Thyroid gland (tissue), 4 donors: Measurements from ENCODE around the gene UBE2D2. TPM values are rescaled to one million over a fixed set of nuclear protein-coding genes. Genes with fewer than 3 reads are reported as not detected.
A peak's percentile ranks its signal among the peaks of the same experiment; 100 is the strongest.

Source experiments
- DNase-seq, 2 donors: peaks; one replicate each; pipeline ENCODE4 v3.0.0-alpha.2; 2019
- H3K27ac ChIP-seq, 3 donors: fragments of 200-600 bp; sonication (generic); 1 replicate in 2 of 3; 2 replicates in 1 of 3; pipeline ENCODE4 v1.5.1; 2016 to 2019; ENCODE audit warnings: mild to moderate bottlenecking in 1 of 3, moderate library complexity in 1 of 3
- H3K27me3 ChIP-seq: fragments of 200-600 bp; sonication (generic); one replicate; pipeline ENCODE4 v1.5.1; 2019
- H3K36me3 ChIP-seq, 2 donors: fragments of 200-600 bp; sonication (generic); one replicate each; pipeline ENCODE4 v1.5.1; 2016 to 2019
- H3K4me1 ChIP-seq, 2 donors: fragments of 200-600 bp; sonication (generic); one replicate each; pipeline ENCODE4 v1.5.1; 2017 to 2019
- H3K4me3 ChIP-seq, 3 donors: fragments of 200-600 bp; sonication (generic); replicated peaks in 1 of 3; 1 replicate in 2 of 3; 2 replicates in 1 of 3; pipeline ENCODE4 v1.5.1; 2016; ENCODE audit warnings: mild to moderate bottlenecking in 1 of 3
- H3K9me3 ChIP-seq: fragments of 200-600 bp; sonication (generic); one replicate; pipeline ENCODE4 v1.5.1; 2017
- CTCF ChIP-seq, 6 experiments: fragments of 200-600 bp in 3 of 6; fragments of 450-650 bp in 3 of 6; sonication (generic) in 3 of 6; IDR thresholded peaks; one replicate each; pipeline ENCODE4 v1.5.1; 2016 to 2019; ENCODE audit warnings: antibody characterized with exemption in 6 of 6, mild to moderate bottlenecking in 2 of 6, inconsistent platforms in 1 of 6, moderate library complexity in 1 of 6
- POLR2A ChIP-seq, 2 donors: fragments of 450-650 bp; IDR thresholded peaks; one replicate each; pipeline ENCODE4 v1.6.1; 2017; ENCODE audit warnings: antibody characterized with exemption in 2 of 2, mild to moderate bottlenecking in 2 of 2, moderate library complexity in 1 of 2
- WGBS, 2 donors: methylation state at CpG; one replicate each; pipeline ENCODE4 v1.1.5; 2017; 5-methylcytosine and 5-hydroxymethylcytosine counted together
- intact Hi-C: fragments of 100-400 bp; cut with DNase I; formaldehyde crosslinking; loops from one replicate; pipeline ENCODE4 v1.15.1; 2023
- total RNA-seq, 4 donors: library from RNA; depleted of rRNA; stranded (reverse); fragments of >200 nt; gene quantifications; one replicate each; pipeline ENCODE4 v1.2.3, GENCODE V29; 2016

UBE2D2 gene
- total RNA-seq, 4 donors from 2014 or later, result 72.4 to 125 (median 99.5) TPM

- no peaks in the 10 kb centered on the region for H3K9me3 ChIP-seq
- H3K4me1 ChIP-seq, result peaks cover 92 to 93% of the 10 kb centered on the region in 2 donors
- 56 to 60% methylated on average over 3 of the region's 3 CpGs for WGBS, 2 donors
- TF ChIP-seq CTCF (IDR thresholded peaks at IDR 0.05), result no peak
- TF ChIP-seq POLR2A (IDR thresholded peaks at IDR 0.05), result no peak
- no peaks in the 10 kb centered on the region for H3K36me3 ChIP-seq
- no peaks in the 10 kb centered on the region for H3K27me3 ChIP-seq
- intact Hi-C loops, result no loop called here
- peak overlapping the region; percentile 95 to 99 (median 95) for H3K27ac ChIP-seq
- DNase-seq, result no peak
- no peak overlapping the region for H3K4me3 ChIP-seq
Observed at GRCh38 chr5:139654464-139654863, 93.3 kb downstream of the UBE2D2 start.

DNA sequence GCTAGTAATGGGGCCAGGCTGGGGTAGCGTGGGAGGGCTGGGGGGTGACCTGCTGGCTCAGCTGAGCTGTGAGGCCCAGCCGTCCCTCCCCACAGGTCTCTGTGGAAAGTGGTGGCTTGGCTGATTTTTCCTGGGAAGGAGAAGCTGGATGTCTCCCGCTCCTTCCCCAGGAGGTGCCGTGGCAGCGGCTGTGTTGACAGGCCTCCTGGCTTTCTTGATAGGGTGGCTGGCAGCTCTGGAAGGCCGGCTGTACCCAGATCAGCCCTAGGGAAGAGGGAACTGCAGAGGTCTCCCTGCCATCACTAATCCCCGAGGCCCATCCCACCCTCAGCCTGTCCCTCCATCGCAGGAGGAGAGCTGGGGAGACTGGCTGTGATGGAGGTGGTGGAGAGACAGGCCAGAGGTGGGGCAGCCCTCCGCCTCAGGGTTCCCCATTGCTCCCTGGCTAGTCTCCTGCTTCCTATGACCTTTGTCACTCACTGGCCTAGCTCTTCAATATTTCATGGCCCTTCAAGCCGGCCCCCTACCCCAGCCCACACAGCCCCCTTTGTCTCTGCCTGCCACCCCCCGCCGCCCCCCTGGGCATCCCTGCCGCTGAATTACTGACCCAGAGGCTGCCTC is 93.8 kb downstream of the UBE2D2 start:
- intact Hi-C loops, result no loop called here
- H3K27ac ChIP-seq, result peak overlapping the region; percentile 95 to 99 (median 95)
- H3K9me3 ChIP-seq, result no peaks in the 10 kb centered on the region
- WGBS, 2 donors, result 73 to 85% methylated on average over 10 to 11 of the region's 13 CpGs
- no peak overlapping the region for H3K4me3 ChIP-seq
- H3K4me1 ChIP-seq, result peaks cover 97 to 98% of the 10 kb centered on the region in 2 donors
- TF ChIP-seq POLR2A (IDR thresholded peaks at IDR 0.05) (no peak), CTCF (IDR thresholded peaks at IDR 0.05) (no peak)
- H3K36me3 ChIP-seq, result no peaks in the 10 kb centered on the region
- H3K27me3 ChIP-seq, result no peaks in the 10 kb centered on the region
- DNase-seq, result no peak

DNA sequence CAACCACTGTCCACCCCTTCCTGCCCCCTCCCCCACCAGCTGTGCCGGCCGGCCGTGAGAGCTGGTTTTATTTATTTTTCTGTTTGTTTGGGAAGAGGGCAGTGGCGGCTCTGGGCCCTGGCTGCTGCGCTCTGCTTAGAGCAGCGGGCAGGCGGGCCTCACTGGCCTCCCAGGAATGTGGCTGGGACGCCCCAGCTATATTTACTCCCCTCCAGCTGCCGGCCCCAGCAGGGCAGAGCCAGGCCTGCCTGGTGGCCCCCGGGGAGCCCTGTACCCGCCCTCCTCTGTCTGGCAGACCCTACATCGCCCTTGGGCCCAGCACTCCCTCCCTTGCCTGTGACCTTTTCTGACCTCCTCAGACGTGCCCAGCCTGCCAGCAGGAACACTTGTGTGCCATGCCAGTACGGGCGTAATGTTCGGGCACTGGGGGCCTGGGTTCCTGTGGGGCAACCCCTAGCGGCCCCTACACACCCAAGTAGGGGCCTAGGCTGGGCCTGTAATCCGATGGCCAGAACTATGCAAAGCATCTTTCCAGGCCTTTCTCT is 94.7 kb downstream of the UBE2D2 start:
- TF ChIP-seq POLR2A (IDR thresholded peaks at IDR 0.05) (peak in 1 of 2 donors; percentile 56), CTCF (IDR thresholded peaks at IDR 0.05) (no peak)
- intact Hi-C loops, result no loop called here
- no peaks in the 10 kb centered on the region for H3K36me3 ChIP-seq
- peak; percentile 77 to 81 for DNase-seq
- H3K4me3 ChIP-seq, result no peak overlapping the region
- no peaks in the 10 kb centered on the region for H3K27me3 ChIP-seq
- H3K27ac ChIP-seq, result peak overlapping the region; percentile 95 to 99 (median 95)
- 5% methylated on average over 15 to 17 of the region's 18 CpGs for WGBS, 2 donors
- no peaks in the 10 kb centered on the region for H3K9me3 ChIP-seq
- H3K4me1 ChIP-seq, result peaks cover 98 to 100% of the 10 kb centered on the region in 2 donors

GRCh38 chr5:139657363-139658321 is 96.5 kb downstream of the UBE2D2 start:
- no peaks in the 10 kb centered on the region for H3K27me3 ChIP-seq
- DNase-seq, result no peak
- no peaks in the 10 kb centered on the region for H3K9me3 ChIP-seq
- peaks cover 97 to 100% of the 10 kb centered on the region in 2 donors for H3K4me1 ChIP-seq
- WGBS, 2 donors, result 67 to 74% methylated on average over 12 of the region's 12 CpGs
- intact Hi-C loops, result no loop called here
- peak overlapping the region; percentile 92 to 99 (median 95) for H3K27ac ChIP-seq
- no peak overlapping the region for H3K4me3 ChIP-seq
- no peaks in the 10 kb centered on the region for H3K36me3 ChIP-seq
- TF ChIP-seq POLR2A (IDR thresholded peaks at IDR 0.05), result no peak
- no peak for TF ChIP-seq CTCF (IDR thresholded peaks at IDR 0.05)
